A549 (cell line): ENCODE data around the gene SND1.

ENCODE experiments used
- CTCF ChIP-seq: fragments of >200 bp; sonication (Bioruptor Twin); formaldehyde crosslinking; IDR thresholded peaks from 3 replicates; pipeline ENCODE4 v1.5.1; 2016
- EP300 ChIP-seq, 2 experiments: fragments of >200 bp; sonication (Bioruptor Twin); formaldehyde crosslinking; IDR thresholded peaks; 2 replicates in 1 of 2; 3 replicates in 1 of 2; pipeline ENCODE4 v1.6.1; 2016 to 2017
- HOXA7 ChIP-seq: fragments of 250-450 bp; sonication (Bioruptor Pico); IDR thresholded peaks from 2 replicates; pipeline ENCODE4 v1.5.0; 2020; ENCODE audit warnings: mild to moderate bottlenecking, moderate library complexity
- MYC ChIP-seq: IDR thresholded peaks from 2 replicates; pipeline ENCODE4 v1.6.1; 2012; ENCODE audit warnings: mild to moderate bottlenecking, inconsistent platforms, low read length, improper control_type of control experiment, borderline replicate concordance
- PBX3 ChIP-seq: IDR thresholded peaks from 2 replicates; pipeline ENCODE4 v1.6.1; 2012
- SMC3 ChIP-seq: fragments of >200 bp; sonication (Bioruptor Twin); formaldehyde crosslinking; IDR thresholded peaks from 3 replicates; pipeline ENCODE4 v1.6.1; 2018; ENCODE audit warnings: inconsistent platforms
- USF2 ChIP-seq: fragments of 450-650 bp; IDR thresholded peaks from 2 replicates; pipeline ENCODE4 v1.6.1; 2014; ENCODE audit warnings: antibody characterized with exemption

GRCh38 chr7:128069373-128070364 is 417.7 kb downstream of the SND1 start:
- no peak for TF ChIP-seq CTCF
- TF ChIP-seq MYC = no peak
- no peak for TF ChIP-seq SMC3
- no peak for TF ChIP-seq HOXA7 (CRISPR knock-in tag)
- TF ChIP-seq USF2 = no peak
- no peak for TF ChIP-seq PBX3
- no peak for TF ChIP-seq EP300 (IDR thresholded peaks at IDR 0.05)
